HEK293T (cell line): ENCODE measurements around the gene KSR2.

Source experiments
- ARNT ChIP-seq: fragments of 450-650 bp; IDR thresholded peaks from 2 replicates; pipeline ENCODE4 v1.6.1; 2017; ENCODE audit warnings: mild to moderate bottlenecking
- CTBP1 ChIP-seq: fragments of 450-650 bp; IDR thresholded peaks from 2 replicates; pipeline ENCODE4 v1.6.1; 2016; ENCODE audit warnings: borderline replicate concordance
- ELF4 ChIP-seq: fragments of 450-650 bp; IDR thresholded peaks from 2 replicates; pipeline ENCODE4 v1.6.1; 2017; ENCODE audit warnings: antibody characterized with exemption
- FOXA1 ChIP-seq: fragments of 450-650 bp; IDR thresholded peaks from 2 replicates; pipeline ENCODE4 v1.6.1; 2016; ENCODE audit warnings: mild to moderate bottlenecking
- FOXM1 ChIP-seq: fragments of 450-650 bp; IDR thresholded peaks from 2 replicates; pipeline ENCODE4 v1.6.1; 2017; ENCODE audit warnings: mild to moderate bottlenecking, borderline replicate concordance
- L3MBTL2 ChIP-seq: fragments of 450-650 bp; conservative IDR thresholded peaks from 2 replicates; pipeline ENCODE4 v1.6.1; 2016; ENCODE audit warnings: mild to moderate bottlenecking
- NFRKB ChIP-seq: fragments of 450-650 bp; IDR thresholded peaks from 2 replicates; pipeline ENCODE4 v1.6.1; 2016; ENCODE audit warnings: mild to moderate bottlenecking, moderate library complexity
- SP1 ChIP-seq: fragments of 450-650 bp; IDR thresholded peaks from 2 replicates; pipeline ENCODE4 v1.6.1; 2017
- SUZ12 ChIP-seq: fragments of 450-650 bp; IDR thresholded peaks from 2 replicates; pipeline ENCODE4 v1.6.1; 2016; ENCODE audit warnings: mild to moderate bottlenecking
- TARDBP ChIP-seq: fragments of 450-650 bp; IDR thresholded peaks from 2 replicates; pipeline ENCODE4 v1.6.1; 2016
- ZNF384 ChIP-seq: fragments of 450-650 bp; IDR thresholded peaks from 2 replicates; pipeline ENCODE4 v1.6.1; 2016
- TF ChIP-seq, protein P1 (sequence below): fragments of 450-650 bp; IDR thresholded peaks from 2 replicates; pipeline ENCODE4 v1.6.1; 2016

DNA sequence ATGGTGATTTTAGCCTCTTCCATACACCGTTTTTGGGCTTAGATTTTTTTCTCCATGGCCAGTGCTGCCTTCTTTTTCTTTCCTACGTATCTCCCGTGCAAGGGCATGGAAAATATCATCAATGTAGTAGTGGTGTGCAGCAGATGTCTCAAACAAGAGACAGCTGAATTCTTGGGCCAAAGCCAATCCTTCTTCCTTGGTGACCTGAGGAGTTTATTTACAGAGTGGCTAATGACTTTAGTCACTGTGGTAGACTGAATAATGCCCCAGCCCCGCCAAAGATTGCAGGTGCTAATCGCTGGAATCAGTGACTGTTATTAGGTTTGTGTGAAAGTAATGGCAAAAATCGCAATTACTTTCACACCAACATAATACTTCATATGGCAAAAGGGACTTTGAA, 371.8 kb downstream of the KSR2 start:
- TF ChIP-seq ARNT = no peak
- no peak for TF ChIP-seq ZNF384
- no peak for TF ChIP-seq TARDBP
- TF ChIP-seq SP1 = no peak
- TF ChIP-seq, protein P1, sequence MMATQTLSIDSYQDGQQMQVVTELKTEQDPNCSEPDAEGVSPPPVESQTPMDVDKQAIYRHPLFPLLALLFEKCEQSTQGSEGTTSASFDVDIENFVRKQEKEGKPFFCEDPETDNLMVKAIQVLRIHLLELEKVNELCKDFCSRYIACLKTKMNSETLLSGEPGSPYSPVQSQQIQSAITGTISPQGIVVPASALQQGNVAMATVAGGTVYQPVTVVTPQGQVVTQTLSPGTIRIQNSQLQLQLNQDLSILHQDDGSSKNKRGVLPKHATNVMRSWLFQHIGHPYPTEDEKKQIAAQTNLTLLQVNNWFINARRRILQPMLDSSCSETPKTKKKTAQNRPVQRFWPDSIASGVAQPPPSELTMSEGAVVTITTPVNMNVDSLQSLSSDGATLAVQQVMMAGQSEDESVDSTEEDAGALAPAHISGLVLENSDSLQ = no peak
- no peak for TF ChIP-seq FOXM1
- no peak for TF ChIP-seq FOXA1
- no peak for TF ChIP-seq ELF4
- no peak for TF ChIP-seq CTBP1
- no peak for TF ChIP-seq NFRKB
- TF ChIP-seq L3MBTL2 = no peak
- TF ChIP-seq SUZ12 = no peak
